Activated CD4-positive, CD25-positive, alpha-beta regulatory T cell treated with anti-CD3 and anti-CD28 coated beads, Interleukin-2, amount 50 U/mL, for 24 hours (primary cell): ENCODE measurements around the gene DUS1L.
A peak's percentile ranks its signal among the peaks of the same experiment; 100 is the strongest.

Experiments
- ATAC-seq, 2 donors: fragments of 150-1000 bp; cut with Tn5 transposase; one replicate each; pipeline ENCODE4 v1.10.0; 2021; ENCODE audit warnings: mild to moderate bottlenecking in 1 of 2, moderate library complexity in 1 of 2

DUS1L gene

DNA sequence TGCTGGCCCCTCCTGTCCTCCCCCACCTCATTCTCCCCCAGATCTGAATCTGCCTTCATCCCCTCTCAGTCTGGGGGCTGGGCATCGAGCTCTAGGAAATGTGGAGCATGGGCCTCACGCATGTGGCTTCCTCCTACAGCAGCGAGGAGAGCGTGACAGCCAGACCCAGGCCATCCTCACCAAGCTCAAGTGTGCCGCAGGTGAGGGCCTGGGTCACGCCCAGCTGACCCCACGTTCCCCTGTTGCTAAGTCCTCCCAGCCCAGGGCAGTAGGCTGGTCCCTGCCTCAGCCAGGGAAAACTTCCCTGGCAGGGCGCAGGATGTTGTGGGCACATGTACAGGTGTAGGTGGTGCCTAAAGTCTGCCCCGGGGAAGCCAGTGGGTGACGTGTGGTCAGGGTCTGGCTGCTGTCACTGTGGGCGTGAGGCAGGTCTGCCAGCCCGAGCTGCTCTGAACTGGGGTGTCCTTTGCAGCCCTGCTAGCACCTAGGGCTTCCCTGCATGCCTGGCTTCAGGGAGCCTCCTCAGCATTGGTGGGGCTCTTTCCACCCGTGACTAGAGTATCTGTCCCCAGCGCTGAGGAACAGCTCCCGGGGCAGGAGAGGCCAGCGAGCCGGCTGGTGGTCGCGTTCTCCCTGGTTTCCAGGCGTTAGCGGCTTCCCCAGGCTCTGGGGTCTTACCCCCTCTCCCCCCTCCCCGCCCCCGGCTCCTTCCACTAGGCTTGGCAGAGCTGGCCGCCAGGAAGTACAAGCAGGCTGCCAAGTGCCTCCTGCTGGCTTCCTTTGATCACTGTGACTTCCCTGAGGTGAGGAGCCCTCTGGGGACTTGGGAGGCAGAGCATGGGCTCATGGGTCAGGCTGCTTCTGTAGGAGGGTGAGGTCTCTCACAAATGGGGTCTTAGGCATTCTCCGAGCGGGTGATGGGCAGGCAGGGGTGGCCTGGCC lies 10.3 kb downstream of the DUS1L start:
- no peak for ATAC-seq

DNA sequence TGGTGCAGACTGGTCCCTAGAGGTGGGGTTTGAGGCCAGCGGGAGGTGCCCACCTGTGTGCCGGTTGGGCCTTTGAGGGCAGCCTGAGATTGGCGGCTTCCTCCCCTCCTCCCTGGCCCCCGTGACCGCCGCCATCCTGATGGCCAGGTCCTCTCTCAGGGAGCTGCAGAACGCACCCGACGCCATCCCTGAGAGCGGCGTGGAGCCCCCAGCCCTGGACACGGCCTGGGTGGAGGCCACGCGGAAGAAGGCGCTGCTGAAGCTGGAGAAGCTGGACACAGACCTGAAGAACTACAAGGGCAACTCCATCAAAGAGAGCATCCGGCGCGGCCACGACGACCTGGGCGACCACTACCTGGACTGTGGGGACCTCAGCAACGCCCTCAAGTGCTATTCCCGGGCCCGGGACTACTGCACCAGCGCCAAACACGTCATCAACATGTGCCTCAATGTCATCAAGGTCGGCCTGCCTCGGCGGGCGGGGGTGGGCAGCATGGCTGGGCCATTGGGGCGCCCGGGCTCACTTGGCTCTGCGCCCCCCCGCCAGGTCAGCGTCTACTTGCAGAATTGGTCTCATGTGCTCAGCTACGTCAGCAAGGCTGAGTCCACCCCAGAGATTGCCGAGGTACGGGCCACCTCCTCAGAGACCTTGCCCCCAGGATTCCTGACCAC lies 11.1 kb downstream of the DUS1L start:
- no peak for ATAC-seq

DNA sequence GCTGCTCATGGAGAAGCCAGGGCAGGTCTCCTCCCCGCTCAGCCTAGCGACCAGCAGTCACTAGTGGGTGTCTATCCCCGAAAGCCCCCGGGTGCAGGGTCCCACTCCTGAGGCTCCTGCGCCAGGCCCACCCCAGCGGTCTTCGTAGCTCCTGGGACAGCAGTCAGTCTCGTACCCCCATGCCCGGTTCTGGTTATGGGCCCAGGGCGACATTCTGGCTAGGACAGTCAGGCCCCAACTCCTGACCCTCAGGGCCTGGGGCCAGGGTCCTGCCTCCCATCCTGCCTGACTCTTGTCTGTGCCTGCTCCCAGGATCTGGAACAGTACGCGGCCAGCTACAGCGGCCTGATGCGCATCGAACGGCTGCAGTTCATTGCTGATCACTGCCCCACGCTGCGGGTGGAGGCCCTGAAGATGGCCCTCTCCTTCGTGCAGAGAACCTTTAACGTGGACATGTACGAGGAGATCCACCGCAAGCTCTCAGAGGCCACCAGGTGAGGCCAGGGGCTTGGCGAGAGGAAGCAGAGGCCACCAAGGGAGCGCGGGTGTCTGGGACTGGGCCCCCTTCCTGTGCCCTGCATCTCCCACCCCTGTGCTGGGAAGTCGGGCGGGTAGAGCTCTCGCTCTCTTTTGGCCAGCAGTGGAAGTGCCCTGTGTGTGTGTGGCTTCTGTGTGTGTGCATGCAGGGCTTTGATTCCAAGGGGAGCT lies 11.9 kb downstream of the DUS1L start:
- ATAC-seq: no peak

DNA sequence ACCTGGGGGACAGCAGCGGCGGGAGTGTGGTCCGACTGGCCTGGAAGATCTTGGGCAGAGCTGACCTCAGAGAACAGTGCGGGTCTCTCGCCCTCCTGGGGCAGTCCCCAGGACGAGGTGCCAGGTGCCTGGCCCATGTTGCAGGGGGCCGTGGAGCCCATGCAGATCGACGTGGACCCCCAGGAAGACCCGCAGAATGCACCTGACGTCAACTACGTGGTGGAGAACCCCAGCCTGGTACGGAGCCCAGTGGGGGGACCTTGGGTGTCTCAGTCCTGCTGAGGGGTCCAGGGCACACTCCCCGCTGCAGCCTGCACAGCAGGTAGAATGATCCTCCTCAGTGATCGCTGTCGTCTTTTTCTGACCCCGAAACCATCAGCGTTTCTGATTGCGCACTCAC lies 12.5 kb downstream of the DUS1L start:
- no peak for ATAC-seq

DNA sequence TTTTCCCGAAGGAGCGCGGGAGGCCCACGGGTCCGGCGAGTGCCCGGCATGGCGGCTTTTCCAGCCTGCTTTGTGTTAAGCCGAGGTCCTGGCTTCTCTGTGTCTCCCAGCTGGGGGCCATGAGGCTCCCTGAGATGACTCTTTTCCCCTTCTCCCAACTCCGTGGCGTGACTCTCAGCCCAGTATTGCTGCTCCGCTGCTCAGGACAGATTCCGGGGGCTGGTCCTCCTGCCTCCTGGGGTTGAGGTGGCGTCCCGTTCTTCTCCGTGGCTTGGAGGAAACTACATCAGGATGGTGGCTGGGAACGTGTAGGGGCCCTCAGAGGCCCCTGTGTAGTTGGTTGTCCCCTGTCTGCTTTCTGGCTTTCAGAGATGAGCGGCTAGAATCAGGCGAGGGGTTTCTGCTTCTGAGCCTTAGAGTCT lies 13.0 kb downstream of the DUS1L start:
- ATAC-seq: no peak

DNA sequence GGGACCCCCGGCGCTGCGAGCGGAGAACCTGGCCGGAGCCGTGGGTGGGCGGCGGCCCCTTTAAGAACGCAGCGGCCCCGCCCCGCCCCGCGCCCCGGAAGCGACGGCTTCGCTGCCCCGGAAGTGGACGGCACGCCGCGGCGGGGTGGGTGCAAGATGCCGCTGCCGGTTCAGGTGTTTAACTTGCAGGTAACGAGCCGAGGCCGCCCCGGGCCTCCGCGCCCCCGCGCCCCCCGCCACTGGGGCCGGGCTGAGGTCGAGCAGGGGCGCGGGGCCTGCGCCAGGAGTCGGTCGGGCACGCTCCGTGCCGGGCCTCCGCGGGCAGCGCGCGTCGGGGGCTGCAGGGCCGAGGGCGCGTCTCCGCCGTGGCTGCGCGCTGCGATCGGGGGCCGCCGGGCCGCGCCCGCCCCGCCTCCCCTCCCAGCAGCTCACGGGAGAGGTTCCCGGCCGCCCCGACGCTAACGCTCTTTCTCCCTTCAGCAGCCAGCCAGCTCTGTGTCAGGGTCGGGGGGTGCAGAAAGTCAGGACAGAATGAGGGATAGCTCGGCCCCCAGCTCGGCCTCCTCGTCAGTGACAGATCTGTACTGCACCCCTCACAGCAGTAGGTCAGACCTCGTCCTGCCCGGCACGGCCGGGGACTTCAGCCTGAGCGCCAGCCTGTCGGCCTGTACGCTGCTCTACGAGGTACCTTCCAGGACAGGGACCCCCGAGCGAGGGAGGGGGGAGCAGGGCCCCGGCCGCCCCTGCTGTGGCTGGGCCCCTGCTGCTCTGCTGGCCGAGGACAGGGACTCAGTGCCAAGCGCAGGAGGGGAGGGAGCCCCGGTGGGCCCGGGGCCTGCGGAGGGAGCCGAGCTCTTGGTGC lies 13.6 kb downstream of the DUS1L start, which contains the start of the genes GPS1 and RFNG:
Gene GPS1, plus strand, starts transcription at position 123 of the 862 bp plus-strand sequence. Its CDS starts 34 bp downstream, at position 157.
Gene RFNG, minus strand, starts transcription at position 36 of the 862 bp plus-strand sequence. CDS start 45 bp downstream, outside the sequence.
- ATAC-seq: peak; percentile 91 to 93

DNA sequence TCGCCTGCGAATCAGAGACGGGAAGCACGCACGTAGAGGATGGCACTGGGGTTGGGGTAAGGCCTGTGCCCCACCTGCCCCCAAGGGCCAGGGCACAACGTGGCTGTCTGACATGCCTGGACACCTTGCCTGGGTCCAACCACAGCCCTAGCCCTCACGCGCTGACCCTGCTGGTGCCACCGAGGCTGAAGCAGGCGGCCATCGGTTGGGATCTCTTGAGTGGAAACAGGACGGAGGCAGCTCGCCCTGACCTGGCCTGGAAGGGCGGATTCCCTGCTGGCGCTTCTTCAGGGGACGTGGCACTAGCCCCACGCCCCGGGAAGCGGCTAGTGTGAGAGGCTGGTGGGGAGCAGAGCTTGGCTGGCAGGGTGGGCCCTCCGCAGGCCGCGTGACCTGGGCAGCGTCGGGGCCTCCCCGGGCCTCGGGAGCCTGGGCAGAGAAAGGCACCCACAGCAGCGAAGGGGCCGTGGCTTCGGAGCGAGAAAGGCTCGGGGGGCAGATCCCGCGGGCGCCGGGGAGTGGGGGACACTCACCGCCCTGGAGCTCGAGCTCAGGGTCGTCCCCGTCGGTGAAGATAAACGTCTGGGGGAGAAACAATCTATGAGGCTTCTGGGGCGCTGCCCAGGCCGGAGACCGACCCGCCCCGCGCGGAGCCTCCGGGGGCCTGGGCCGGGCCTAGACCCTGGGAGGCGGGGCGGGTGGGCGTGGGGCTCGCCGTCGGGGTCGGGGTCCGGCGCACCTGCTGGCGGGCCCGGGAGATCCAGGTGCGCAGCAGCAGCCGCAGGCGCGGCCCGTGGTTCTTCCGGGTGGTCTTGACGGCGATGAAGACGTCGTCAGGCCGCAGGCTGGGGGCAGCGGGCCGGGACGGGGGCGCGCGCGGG lies 14.6 kb downstream of the DUS1L start:
- ATAC-seq: peak in 1 of 2 donors; percentile 6

DNA sequence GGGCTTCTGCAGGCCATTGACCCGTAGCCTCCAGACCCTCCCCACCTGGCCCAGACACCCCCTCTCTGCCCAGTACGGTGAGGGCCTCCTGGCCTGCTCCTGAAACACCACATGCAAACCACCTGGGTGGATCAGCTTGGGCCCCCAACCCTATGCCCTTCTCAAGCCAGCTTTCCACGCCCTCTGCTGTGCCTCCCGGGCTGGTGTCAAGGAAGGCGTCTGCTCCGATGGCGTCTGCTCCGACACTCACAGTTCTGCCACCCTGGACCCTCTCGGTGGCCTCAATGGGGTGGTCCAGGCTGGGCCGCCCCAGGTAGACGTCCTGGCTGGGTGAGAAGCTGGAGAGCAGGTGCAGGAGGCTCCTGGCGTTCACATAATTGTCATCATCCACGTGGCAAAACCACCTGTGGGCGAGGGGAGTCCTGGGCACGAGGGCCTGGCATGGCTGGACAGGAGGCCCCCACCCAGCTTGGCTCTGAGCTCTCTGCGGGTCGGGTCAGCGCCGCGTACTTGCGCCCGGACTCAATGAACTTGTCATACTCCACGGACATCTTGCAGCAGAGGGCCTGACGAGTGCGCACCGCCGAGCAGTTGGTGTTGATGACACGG lies 15.3 kb downstream of the DUS1L start:
- no peak for ATAC-seq

DNA sequence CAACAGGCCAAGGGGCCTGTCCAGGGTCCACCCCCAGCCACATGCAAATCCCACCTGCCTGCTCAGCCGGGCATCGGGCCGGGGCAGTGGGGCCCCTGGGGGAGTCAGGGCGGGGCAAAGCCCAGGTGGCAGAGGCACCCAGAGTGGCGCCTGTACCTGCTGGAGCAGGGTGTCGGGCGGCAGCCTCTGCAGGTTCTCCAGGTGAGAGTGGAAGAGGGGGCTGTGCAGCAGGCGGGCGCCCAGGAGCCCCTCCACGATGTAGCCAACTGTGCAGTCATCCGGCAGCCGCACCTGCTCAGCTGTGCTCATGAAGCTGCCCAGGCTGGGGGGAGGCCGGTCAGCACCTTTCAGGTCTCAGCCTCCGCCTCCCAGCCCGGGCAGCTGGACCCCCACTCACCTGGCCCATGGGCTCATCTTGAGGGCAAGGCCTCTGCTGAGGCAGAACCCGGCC lies 16.1 kb downstream of the DUS1L start:
- ATAC-seq: no peak

DNA sequence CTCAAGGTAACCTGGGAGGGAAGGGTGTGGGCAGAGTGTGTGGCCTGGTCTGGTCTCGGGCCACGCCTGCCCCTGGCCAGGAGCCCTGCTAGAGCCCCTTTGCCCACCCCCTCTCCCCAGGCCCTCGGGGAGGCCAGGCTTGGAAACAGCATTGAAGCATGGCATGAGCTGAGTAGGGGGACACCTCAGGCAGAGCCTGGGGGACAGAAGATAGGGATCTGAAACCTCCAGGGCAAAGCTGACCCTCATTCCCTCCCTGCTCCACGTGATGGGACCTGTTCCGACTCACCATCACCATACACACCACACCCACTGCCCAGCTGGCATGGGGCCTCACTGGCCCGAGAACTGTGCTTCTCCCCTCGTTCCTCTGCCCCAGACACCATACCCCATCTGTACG lies 16.5 kb downstream of the DUS1L start:
- ATAC-seq: no peak

DNA sequence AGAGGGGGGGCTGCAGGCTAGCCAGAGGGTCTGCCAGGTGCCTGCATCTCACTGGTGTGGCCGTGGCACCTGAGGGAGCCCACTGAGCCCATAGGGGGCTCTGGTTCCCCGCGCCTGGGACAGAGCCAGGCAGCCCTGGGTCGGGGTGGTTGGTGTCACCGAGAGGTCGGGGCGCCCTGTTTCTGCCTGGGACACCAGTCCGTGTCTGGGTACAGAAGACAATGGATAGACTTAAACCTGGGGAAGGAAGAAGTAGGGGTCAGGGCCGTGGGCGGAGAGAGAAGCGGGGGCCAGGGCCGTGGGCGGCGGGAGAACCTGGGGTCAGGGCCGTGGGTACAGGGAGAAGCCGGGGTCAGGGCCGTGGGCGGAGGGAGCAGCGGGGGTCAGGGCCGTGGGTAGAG lies 17.0 kb downstream of the DUS1L start:
- ATAC-seq: no peak

DNA sequence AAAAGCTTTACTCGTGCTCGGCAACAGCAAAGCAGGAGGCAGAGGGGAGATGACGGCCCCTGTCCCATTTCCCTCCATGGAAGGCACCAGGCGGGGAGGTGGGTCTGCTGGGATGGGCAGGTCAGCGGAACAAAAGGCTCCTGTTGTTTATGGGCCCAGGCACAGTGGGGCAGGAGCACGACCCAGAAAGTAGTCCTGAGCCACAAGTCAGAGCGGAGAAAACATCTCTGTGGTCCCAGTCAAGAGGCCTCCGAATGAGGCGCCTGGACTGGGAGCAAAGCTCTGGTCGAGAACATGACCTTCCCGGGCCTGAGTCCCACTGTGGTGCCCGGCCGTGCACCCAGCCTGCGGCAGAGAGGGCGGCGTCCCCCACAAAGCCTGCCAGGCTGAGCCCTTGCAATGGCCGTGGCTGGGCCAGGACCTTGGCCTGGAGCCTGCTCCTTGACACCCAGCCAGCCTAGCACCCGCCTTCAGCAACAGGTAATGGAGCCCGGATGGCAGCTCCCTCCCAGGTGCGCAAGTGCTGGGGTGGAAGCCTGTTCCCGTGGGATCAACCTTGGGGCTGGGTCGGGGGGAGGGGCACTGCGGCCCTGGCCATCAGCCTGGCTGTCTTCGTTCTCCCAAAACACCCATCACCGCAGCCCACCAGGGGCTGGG lies 17.6 kb downstream of the DUS1L start:
- no peak for ATAC-seq

DNA sequence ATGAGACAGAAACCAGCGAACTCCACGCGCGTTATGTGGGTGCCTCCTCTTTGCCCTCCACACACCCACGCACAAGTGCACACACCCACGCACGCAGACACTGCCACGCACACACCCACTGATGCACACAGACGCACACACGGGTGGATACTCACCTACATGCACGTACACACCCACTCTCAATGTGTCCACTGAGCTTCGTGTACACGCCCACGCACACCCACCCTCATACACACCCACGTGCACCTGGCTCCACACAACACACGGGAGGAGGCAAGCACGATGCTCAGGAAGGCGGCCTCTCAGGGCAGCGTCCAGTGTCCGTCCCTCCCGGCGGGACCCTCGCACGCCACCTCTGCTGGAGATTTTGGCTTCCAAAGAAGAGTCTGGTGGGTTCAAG lies 18.2 kb downstream of the DUS1L start:
- ATAC-seq: no peak

DNA sequence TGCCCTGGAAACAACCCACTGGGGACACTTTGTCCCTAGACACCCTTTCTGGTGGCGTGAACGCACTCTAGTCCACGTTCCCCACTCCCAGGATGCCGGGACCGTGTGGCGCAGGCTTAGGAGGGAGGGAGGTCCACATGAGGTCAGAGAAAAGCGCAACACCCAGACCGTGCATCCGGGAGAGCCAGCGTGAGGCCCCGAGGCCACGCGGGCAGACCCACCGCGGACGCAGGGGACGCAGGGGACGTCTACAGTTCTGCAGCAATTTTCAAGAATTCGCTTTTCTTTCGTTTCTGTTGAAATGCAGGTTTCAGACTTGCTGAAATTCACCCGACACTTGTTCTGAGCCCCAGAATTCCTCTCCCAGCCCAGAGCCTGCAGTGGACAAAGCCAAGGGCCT lies 18.7 kb downstream of the DUS1L start:
- ATAC-seq: no peak

DNA sequence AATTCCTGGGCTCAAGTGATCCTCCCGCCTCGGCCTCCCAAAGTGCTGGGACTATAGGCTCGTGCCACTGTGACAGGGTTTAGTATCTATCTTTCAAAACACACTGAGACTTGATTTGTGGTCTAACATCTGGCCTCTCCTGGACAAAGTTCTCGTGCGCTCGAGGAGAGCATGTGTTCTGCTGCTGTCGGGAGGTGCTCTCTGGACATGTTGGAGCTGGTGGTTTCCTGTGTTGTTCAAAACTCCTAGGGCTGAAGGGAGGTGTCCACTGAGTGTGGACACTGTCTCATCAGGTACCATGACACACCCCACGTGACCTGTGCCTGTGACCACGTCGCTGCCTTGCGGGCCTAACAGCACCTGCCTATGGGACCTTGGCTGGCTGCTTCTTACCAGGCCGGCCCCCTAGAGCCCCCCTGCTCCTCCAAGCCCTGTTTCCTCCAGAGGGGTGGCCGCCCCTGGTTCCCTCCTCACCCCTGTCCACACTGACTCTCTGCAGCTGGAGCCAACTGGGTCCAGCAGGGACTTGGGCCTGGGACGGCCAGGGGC lies 19.6 kb downstream of the DUS1L start:
- no peak for ATAC-seq

DNA sequence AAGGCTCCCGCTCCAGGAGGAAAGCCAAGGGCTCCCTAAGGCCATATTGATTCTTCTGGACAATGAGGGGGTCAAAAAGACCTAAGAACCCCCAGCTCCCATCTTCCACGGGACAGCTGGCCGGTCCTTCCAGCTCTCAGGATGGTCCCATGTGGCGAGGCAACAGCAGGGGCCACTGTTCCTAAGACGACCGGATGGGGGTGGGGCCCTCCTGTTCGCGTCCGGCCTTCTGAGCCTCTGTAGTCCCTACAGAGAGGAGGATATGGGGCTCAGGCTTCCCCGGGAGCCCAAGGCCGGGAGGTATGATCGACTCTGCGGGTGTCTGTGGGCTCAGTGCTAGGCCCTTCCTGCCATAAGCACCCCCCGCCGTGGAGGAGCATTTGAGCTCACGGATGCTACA lies 22.1 kb downstream of the DUS1L start:
- no peak for ATAC-seq

DNA sequence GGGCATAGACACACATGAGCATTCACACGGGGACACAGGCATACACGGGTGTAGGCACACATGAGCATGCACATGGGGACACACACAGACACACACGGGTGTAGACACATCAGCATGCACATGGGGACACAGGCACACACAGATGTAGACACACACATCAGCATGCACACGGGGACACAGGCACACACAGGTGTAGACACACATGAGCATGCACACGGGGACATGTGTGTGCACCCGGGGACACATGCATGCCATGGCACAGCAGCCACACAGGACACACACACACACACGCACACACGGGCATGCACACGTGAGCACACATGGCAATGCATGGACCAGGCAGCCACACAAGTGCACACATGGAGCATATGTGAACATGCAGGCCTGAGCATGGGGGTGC lies 23.0 kb downstream of the DUS1L start:
- peak in 1 of 2 donors; percentile 9 for ATAC-seq

DNA sequence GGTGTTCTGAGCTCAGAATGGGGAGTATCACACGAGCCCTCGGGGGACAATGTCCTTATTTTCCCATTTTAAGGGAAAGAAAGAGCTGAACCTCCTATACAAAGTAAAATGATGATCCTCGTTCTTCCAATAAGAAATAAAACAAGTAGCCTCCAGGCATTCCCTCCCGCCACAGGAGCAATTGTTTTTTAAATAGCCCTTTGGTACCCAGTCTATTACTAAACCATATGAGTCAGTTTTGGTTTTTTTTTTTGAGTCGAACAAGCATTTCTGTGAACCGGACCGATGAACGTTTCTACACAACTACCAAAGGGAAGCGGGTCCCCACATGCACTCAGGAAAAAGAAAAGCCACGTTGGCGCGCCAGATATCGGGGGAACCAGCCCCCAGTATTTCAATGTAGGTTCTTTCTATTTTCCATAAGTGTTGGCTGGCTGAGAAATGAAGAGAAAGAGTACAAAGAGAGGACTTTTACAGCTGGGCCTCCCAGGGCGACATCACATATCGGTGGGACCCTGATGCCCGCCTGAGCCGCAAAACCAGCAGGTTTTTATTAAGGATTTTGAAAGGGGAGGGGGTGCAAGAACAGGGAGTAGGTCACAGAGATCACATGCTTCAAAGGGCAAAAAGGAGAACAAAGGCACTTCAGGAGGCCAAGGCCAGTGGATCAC lies 24.3 kb downstream of the DUS1L start:
- no peak for ATAC-seq

DNA sequence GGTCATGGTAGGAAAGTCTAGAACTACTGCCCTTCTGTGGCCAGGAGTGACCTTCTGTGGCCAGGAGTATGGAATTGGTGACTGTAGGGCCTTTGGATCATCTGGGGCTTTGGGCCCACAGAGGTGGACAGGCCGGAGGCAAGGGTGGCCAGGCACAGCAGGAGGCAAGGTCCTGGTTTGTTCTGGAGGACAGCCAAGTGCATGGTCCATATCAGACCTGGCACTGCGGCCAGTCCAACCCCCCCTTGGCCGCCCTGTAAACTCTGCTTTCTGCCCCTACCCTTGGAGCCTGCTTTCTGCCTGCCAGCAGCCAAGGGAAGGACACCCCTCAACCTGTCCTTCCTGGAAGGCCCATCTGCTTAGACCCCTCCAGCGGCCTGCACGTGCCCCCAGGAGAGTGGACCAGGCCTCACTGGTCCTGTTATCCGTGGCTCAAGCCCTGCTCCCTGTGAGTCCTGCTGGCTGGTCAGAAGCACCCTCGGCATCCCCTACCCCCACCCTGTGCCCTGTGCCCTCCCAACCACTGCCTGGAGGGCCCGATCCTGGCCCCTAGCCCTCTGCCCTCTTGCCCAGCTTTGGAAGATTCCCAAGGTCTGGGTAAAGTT lies 25.8 kb downstream of the DUS1L start:
- no peak for ATAC-seq
